ENCODE measurements around the gene MAEA. TPM values are rescaled to one million over a fixed set of nuclear protein-coding genes. Genes with fewer than 3 reads are reported as not detected.

Gene MAEA
- total RNA-seq, 5 donors from 2014 or later (not counting 1 experiment from before 2014, with no cell fraction given), result 62.3 to 114 (median 87.2) TPM

DNA sequence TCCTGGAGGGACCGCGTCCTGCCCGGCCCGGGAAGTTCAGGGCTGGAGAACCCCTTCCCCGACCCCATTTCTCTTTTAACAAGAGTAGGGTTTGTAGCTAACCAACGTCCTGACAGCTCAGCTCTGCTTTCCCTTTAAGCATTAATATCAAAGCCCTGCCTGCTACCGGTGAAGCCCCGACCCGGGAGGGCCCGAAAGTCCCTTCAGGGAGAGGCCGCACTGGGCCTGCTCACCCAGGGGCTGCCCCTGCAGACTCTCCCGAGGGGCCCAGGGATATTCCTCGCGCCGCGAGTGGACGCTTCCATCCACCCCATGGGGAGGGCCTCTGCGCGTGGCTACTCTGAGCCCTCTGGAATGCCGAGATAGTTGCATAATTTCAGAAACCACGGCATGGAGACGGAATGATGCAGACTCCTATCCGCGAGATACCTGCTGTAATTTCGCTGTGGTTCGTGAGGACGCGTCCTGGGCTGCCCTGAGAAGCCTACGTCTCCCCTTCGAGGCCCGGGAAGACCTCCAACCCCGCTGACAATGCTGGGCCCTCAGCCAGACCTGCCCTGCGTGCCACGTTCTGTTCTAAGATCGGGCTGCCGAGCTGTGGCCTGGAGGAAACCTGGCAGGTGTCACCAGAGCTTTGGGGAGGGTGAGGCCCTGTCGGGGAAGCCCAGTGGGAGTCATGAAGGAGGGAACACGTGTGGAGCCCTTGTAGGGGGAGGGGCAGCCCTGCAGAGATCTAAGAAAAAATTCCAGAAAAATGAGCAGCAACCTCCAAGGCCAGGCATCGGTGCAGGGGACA lies 39.8 kb upstream of the MAEA start:
- Mint-ChIP-seq H3K9me3 (no peaks in the 10 kb centered on the region), H3K27ac (peak overlapping the region; percentile 91 to 95), H3K27me3 (no peaks in the 10 kb centered on the region), H3K36me3 (no peaks in the 10 kb centered on the region), H3K4me3 (peak overlapping the region; percentile 84 to 92 (median 90)), H3K4me1 (peaks cover 70 to 74% (median 72%) of the 10 kb centered on the region in 3 donors)
- peak in 31 of 35 experiments; percentile 22 to 78 (median 47) for DNase-seq
- Histone ChIP-seq H3K27me3 (replicated peaks in 1 of 2; ENCODE audit: control insufficient read depth in 2 of 2, extremely low read depth in 1 of 2, insufficient read depth in 2 of 2, low read length in 1 of 2) (no peaks in the 10 kb centered on the region), H3K36me3 (ENCODE audit: control insufficient read depth in 2 of 2, extremely low read depth in 1 of 2, insufficient read depth in 1 of 2, low read length in 1 of 2) (peaks cover 0 to 2% of the 10 kb centered on the region in 2 donors), H3K27ac (ENCODE audit: low read length) (peak overlapping the region; percentile 96), H3K9me3 (no peaks in the 10 kb centered on the region), H3K4me1 (ENCODE audit: control insufficient read depth in 1 of 2, extremely low read depth in 1 of 2, insufficient read depth in 2 of 2, low read length in 2 of 2) (peaks cover 22 to 78% of the 10 kb centered on the region in 2 experiments), H3K4me3 (ENCODE audit: control insufficient read depth in 1 of 2, extremely low read depth in 1 of 2, low read length in 1 of 2) (peak overlapping the region; percentile 61 to 84)
- ChIA-PET POLR2A (interaction anchor here (0.7 to 1.1 kb wide), 3 partner anchors 17 to 97 kb away, joined by 3 to 5 read pairs (median 3); partner anchors contain the start of gene UVSSA (in 1 of the 2)), CTCF (interaction anchor here (0.7 to 3.1 kb wide), 6 partner anchors 16 to 97 kb away, joined by 3 to 13 read pairs (median 4); partner anchors contain the start of gene UVSSA (in 1 of the 2))
- ATAC-seq (replicated peaks in 1 of 4), result peak in 3 of 4 experiments; percentile 0 to 21 (median 7)
- WGBS (ENCODE audit: insufficient coverage), result 23% methylated on average over 36 of the region's 39 CpGs

DNA sequence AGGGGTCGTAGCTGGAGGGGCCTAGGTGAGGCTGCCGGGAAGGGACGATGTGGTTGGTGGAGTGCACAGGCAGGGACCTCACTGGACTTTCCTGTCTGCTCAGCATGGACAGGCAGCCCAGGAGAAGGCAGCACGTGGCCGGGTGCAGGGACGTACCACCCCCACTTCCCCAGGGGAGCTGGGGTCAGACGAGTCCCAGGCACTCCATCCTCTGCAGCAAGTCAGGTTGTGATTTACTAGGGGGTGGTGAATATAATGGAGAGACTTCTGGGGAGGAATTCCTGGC lies 39.2 kb upstream of the MAEA start:
- DNase-seq (peak in 1 of 35 experiments; percentile 13), ATAC-seq (replicated peaks in 1 of 4) (no peak)
- no peaks in the 10 kb centered on the region for H3K9me3 ChIP-seq
- Mint-ChIP-seq H3K4me3 (peak overlapping the region; percentile 84 to 92 (median 90)), H3K9me3 (no peaks in the 10 kb centered on the region), H3K27ac (peak overlapping the region; percentile 91 to 95), H3K27me3 (no peaks in the 10 kb centered on the region), H3K4me1 (peaks cover 68 to 74% (median 72%) of the 10 kb centered on the region in 3 donors), H3K36me3 (no peaks in the 10 kb centered on the region)
- WGBS (ENCODE audit: insufficient coverage), result 100% methylated on average over 1 of the region's 7 CpGs
- H3K36me3 ChIP-seq (ENCODE audit: control insufficient read depth in 2 of 2, extremely low read depth in 1 of 2, insufficient read depth in 1 of 2, low read length in 1 of 2), result peaks cover 0 to 2% of the 10 kb centered on the region in 2 donors
- H3K4me1 ChIP-seq (ENCODE audit: control insufficient read depth in 1 of 2, extremely low read depth in 1 of 2, insufficient read depth in 2 of 2, low read length in 2 of 2), result peaks cover 22 to 73% of the 10 kb centered on the region in 2 experiments
- ChIA-PET CTCF (interaction anchor here (0.9 to 3.1 kb wide), 2 partner anchors 16 to 18 kb away, joined by 4 to 13 read pairs; no protein-coding TSS in a partner anchor), POLR2A (interaction anchor here in 1 of 2 donors (0.7 kb wide), 1 partner anchor 16 kb away, joined by 3 read pairs; no protein-coding TSS in a partner anchor)
- H3K4me3 ChIP-seq (ENCODE audit: control insufficient read depth in 1 of 2, extremely low read depth in 1 of 2, low read length in 1 of 2), result peak overlapping the region in 1 of 2 donors; percentile 84
- no peaks in the 10 kb centered on the region for H3K27me3 ChIP-seq (replicated peaks in 1 of 2; ENCODE audit: control insufficient read depth in 2 of 2, extremely low read depth in 1 of 2, insufficient read depth in 2 of 2, low read length in 1 of 2)
- H3K27ac ChIP-seq (ENCODE audit: low read length), result peak overlapping the region; percentile 96

DNA sequence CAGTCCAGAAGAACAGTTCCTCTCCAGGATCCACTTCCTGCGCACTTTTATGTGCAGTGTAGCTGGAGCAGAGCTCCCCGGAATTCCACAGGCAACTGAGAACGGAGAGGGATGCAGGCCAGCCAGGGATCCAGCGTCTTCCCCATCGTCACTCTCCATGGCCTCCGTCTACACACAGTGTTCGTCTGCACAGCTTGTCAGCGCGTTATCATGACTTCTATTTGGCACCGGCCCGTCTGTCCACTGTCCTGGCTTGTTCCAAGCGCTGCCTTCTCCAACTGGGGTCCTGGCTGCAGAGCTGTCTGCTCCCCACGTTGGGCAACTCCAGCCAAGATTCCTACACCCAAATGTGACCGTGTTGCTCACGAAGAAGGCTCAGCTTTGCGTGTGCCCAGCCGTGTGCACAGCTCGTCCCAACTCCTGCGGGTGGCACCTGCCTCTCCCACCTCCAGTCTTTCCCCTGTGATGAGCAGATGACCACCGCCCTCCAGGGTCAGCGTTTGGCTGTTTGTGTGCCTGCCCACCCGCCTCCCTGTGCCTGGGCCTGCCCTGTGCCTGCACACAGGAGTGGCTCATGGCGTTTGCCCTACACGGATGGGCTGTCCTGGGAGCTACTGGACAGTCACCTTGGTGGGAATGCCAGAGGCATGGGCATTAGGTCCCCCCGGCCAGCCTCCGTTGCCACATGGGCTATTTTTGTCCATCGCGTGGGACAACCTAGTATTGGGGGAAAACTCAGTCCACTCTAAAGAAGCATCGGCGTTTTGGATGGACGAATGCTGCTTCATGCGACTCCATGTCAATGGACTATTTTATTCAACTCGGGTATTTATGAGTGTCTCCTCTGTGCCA lies 38.5 kb upstream of the MAEA start:
- ChIA-PET POLR2A (interaction anchor here in 1 of 2 donors (0.7 kb wide), 1 partner anchor 16 kb away, joined by 3 read pairs; no protein-coding TSS in a partner anchor), CTCF (interaction anchor here (0.9 to 3.1 kb wide), 3 partner anchors 15 to 17 kb away, joined by 3 to 13 read pairs (median 4); no protein-coding TSS in a partner anchor)
- Mint-ChIP-seq H3K4me1 (peaks cover 71 to 74% (median 72%) of the 10 kb centered on the region in 3 donors), H3K36me3 (no peaks in the 10 kb centered on the region), H3K4me3 (peak overlapping the region; percentile 84 to 92 (median 90)), H3K27me3 (no peaks in the 10 kb centered on the region), H3K9me3 (no peaks in the 10 kb centered on the region), H3K27ac (peak overlapping the region; percentile 91 to 95)
- H3K4me3 ChIP-seq (ENCODE audit: control insufficient read depth in 1 of 2, extremely low read depth in 1 of 2, low read length in 1 of 2), result no peak overlapping the region
- H3K9me3 ChIP-seq, result no peaks in the 10 kb centered on the region
- WGBS (ENCODE audit: insufficient coverage), result 97% methylated on average over 33 of the region's 33 CpGs
- H3K4me1 ChIP-seq (ENCODE audit: control insufficient read depth in 1 of 2, extremely low read depth in 1 of 2, insufficient read depth in 2 of 2, low read length in 2 of 2), result peaks cover 18 to 66% of the 10 kb centered on the region in 2 experiments
- H3K27ac ChIP-seq (ENCODE audit: low read length), result peak overlapping the region; percentile 96
- H3K27me3 ChIP-seq (replicated peaks in 1 of 2; ENCODE audit: control insufficient read depth in 2 of 2, extremely low read depth in 1 of 2, insufficient read depth in 2 of 2, low read length in 1 of 2), result no peaks in the 10 kb centered on the region
- no peak for ATAC-seq (replicated peaks in 1 of 4)
- DNase-seq, result no peak
- H3K36me3 ChIP-seq (ENCODE audit: control insufficient read depth in 2 of 2, extremely low read depth in 1 of 2, insufficient read depth in 1 of 2, low read length in 1 of 2), result peaks cover 0 to 2% of the 10 kb centered on the region in 2 donors

DNA sequence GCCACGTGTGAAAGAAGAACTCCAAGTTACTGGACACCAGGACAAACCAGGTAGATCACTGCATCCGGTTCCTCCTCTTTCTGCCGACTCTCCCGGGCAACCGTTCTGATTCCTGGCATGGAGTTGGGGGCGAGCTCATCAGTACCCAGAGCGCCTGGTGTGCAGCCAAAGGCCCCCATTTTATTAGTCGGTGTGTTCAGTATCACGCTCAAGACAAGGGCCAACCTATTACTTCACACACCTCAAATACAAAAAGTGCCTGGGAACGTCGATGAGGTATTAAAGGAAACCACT lies 38.0 kb upstream of the MAEA start:
- ATAC-seq (replicated peaks in 1 of 4) (no peak), DNase-seq (no peak)
- POLR2A ChIA-PET, result no interaction called here
- Histone ChIP-seq H3K4me3 (ENCODE audit: control insufficient read depth in 1 of 2, extremely low read depth in 1 of 2, low read length in 1 of 2) (no peak overlapping the region), H3K4me1 (ENCODE audit: control insufficient read depth in 1 of 2, extremely low read depth in 1 of 2, insufficient read depth in 2 of 2, low read length in 2 of 2) (peaks cover 14 to 60% of the 10 kb centered on the region in 2 experiments), H3K9me3 (no peaks in the 10 kb centered on the region), H3K27me3 (replicated peaks in 1 of 2; ENCODE audit: control insufficient read depth in 2 of 2, extremely low read depth in 1 of 2, insufficient read depth in 2 of 2, low read length in 1 of 2) (no peaks in the 10 kb centered on the region), H3K36me3 (ENCODE audit: control insufficient read depth in 2 of 2, extremely low read depth in 1 of 2, insufficient read depth in 1 of 2, low read length in 1 of 2) (peaks cover 0 to 2% of the 10 kb centered on the region in 2 donors), H3K27ac (ENCODE audit: low read length) (no peak overlapping the region)
- no peaks in the 10 kb centered on the region for H3K9me3 Mint-ChIP-seq
- CTCF ChIA-PET, result interaction anchor here in 1 of 2 donors (1.0 kb wide), 1 partner anchor 16 kb away, joined by 3 read pairs; no protein-coding TSS in a partner anchor
- peak overlapping the region in 2 of 3 donors; percentile 24 to 92 for H3K4me3 Mint-ChIP-seq
- no peaks in the 10 kb centered on the region for H3K27me3 Mint-ChIP-seq
- WGBS (ENCODE audit: insufficient coverage), result 95% methylated on average over 7 of the region's 11 CpGs
- peaks cover 66 to 74% (median 68%) of the 10 kb centered on the region in 3 donors for H3K4me1 Mint-ChIP-seq
- H3K27ac Mint-ChIP-seq, result peak overlapping the region; percentile 69 to 95
- no peaks in the 10 kb centered on the region for H3K36me3 Mint-ChIP-seq

- Mint-ChIP-seq H3K27me3 (no peaks in the 10 kb centered on the region), H3K4me1 (peaks cover 61 to 70% (median 67%) of the 10 kb centered on the region in 3 donors), H3K9me3 (peaks cover 0 to 4% (median 0%) of the 10 kb centered on the region in 3 donors), H3K4me3 (peak overlapping the region in 1 of 3 donors; percentile 92), H3K36me3 (no peaks in the 10 kb centered on the region), H3K27ac (peak overlapping the region; percentile 95 to 98)
- ChIA-PET CTCF (interaction anchor here in 1 of 2 donors (0.6 kb wide), 1 partner anchor 69 kb away, joined by 3 read pairs; no protein-coding TSS in a partner anchor), POLR2A (no interaction called here)
- ATAC-seq (replicated peaks in 1 of 4), result no peak
- no peak for DNase-seq
- peak overlapping the region in 1 of 2 donors; percentile 10 for H3K4me3 ChIP-seq (ENCODE audit: control insufficient read depth in 1 of 2, extremely low read depth in 1 of 2, low read length in 1 of 2)
- peak overlapping the region; percentile 73 for H3K27ac ChIP-seq (ENCODE audit: low read length)
- H3K9me3 ChIP-seq, result no peaks in the 10 kb centered on the region
- no peaks in the 10 kb centered on the region for H3K27me3 ChIP-seq (replicated peaks in 1 of 2; ENCODE audit: control insufficient read depth in 2 of 2, extremely low read depth in 1 of 2, insufficient read depth in 2 of 2, low read length in 1 of 2)
- peaks cover 10 to 49% of the 10 kb centered on the region in 2 experiments for H3K4me1 ChIP-seq (ENCODE audit: control insufficient read depth in 1 of 2, extremely low read depth in 1 of 2, insufficient read depth in 2 of 2, low read length in 2 of 2)
- WGBS (ENCODE audit: insufficient coverage), result 100% methylated on average over 3 of the region's 6 CpGs
- peaks cover 0 to 2% of the 10 kb centered on the region in 2 donors for H3K36me3 ChIP-seq (ENCODE audit: control insufficient read depth in 2 of 2, extremely low read depth in 1 of 2, insufficient read depth in 1 of 2, low read length in 1 of 2)
Measured at GRCh38 chr4:1252928-1253492, 36.7 kb upstream of the MAEA start.

All from T-cell (primary cell).